Bronchial epithelial cell (primary cell): ENCODE data around the gene SLAMF7. TPM values are rescaled to one million over a fixed set of nuclear protein-coding genes. Genes with fewer than 3 reads are reported as not detected.

Source experiments
- DNase-seq: peaks from one replicate; pipeline ENCODE4 v3.0.0-alpha.2; 2010; ENCODE audit warnings: low read depth
- FAIRE-seq: peaks from 2 replicates; lab custom pipeline; 2011; peaks lifted over from hg19 to GRCh38; lab: Jason Lieb, UNC
- H3K27me3 ChIP-seq: 2 replicates; pipeline ENCODE4 v1.5.1; 2011; ENCODE audit warnings: low read length; ENCODE audit not compliant: control insufficient read depth, insufficient read depth
- H3K36me3 ChIP-seq: 2 replicates; pipeline ENCODE4 v1.5.1; 2011; ENCODE audit warnings: low read length; ENCODE audit not compliant: control insufficient read depth, insufficient read depth
- H3K4me3 ChIP-seq: 2 replicates; pipeline ENCODE4 v1.5.1; 2011; ENCODE audit warnings: mild to moderate bottlenecking, low read depth, low read length, control low read depth
- CTCF ChIP-seq: IDR thresholded peaks from 2 replicates; pipeline ENCODE4 v1.5.1; 2011; ENCODE audit warnings: mild to moderate bottlenecking, moderate library complexity, low read length, control low read depth, inconsistent platforms; ENCODE audit not compliant: insufficient read depth, severe bottlenecking
- total RNA-seq: library from RNA; depleted of rRNA; stranded (reverse); fragments of >200 nt; gene quantifications from 2 replicates; pipeline ENCODE4 v1.2.1, GENCODE V29; 2014

SLAMF7 gene
- total RNA-seq, 1 donor from 2014 or later = 0.79 TPM

DNA sequence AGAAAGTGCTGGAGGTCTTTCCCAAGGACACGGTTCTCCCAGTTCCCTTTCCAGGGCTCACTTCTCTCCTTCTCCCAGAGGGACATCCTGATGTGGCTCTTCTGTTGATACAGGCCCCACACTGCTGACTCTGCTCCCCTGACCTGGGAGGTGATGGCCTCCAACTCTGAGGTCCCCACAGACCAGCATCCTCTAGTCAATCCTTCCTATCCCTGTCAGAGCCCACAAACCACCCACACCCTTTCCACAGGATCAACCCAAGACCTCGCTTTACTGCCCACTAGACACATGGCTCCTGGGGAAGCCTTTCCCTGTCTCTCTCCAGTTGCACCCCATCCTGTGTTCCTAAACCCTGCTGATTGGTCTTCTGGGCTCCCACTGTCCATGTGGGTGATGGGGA, 11.6 kb downstream of the SLAMF7 start:
- no peak overlapping the region for H3K4me3 ChIP-seq
- peaks cover 2% of the 10 kb centered on the region for H3K27me3 ChIP-seq
- TF ChIP-seq CTCF = no peak
- FAIRE-seq = no peak
- no peaks in the 10 kb centered on the region for H3K36me3 ChIP-seq
- no peak for DNase-seq

DNA sequence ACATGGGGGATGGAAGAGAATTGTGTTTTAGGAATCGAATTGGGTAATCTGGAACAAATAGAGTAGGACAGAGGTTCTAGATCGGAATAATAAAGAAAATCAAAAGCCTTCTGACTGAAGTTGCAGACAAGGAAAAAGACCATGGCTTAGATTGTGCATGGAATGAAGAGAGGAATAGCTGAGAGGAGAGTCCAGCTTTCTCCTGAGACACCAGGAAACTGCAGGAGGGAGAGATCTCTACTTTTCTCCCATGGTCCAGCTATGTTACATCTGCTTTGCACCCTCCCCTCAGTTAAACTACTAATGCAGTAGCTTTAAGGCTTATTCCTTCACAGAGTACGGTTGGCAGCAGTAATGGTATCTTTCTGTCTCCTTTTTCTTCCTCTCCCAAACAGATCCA, 13.4 kb downstream of the SLAMF7 start:
- Histone ChIP-seq H3K27me3 (peaks cover 2% of the 10 kb centered on the region), H3K4me3 (no peak overlapping the region), H3K36me3 (no peaks in the 10 kb centered on the region)
- DNase-seq (no peak), FAIRE-seq (no peak)
- no peak for TF ChIP-seq CTCF

GRCh38 chr1:160752924-160753323, 13.9 kb downstream of the SLAMF7 start:
- H3K4me3 ChIP-seq = no peak overlapping the region
- H3K36me3 ChIP-seq = no peaks in the 10 kb centered on the region
- H3K27me3 ChIP-seq = peaks cover 2% of the 10 kb centered on the region
- no peak for TF ChIP-seq CTCF
- no peak for FAIRE-seq
- DNase-seq = no peak

DNA sequence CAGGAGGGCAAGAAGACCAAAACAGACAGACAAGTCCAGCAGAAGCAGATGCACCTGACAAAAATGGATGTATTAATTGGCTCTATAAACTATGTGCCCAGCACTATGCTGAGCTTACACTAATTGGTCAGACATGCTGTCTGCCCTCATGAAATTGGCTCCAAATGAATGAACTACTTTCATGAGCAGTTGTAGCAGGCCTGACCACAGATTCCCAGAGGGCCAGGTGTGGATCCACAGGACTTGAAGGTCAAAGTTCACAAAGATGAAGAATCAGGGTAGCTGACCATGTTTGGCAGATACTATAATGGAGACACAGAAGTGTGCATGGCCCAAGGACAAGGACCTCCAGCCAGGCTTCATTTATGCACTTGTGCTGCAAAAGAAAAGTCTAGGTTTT, 14.5 kb downstream of the SLAMF7 start:
- no peaks in the 10 kb centered on the region for H3K36me3 ChIP-seq
- TF ChIP-seq CTCF = no peak
- H3K27me3 ChIP-seq = peaks cover 2% of the 10 kb centered on the region
- no peak overlapping the region for H3K4me3 ChIP-seq
- FAIRE-seq = no peak
- no peak for DNase-seq

GRCh38 chr1:160755461-160755860, 16.4 kb downstream of the SLAMF7 start:
- DNase-seq = no peak
- H3K27me3 ChIP-seq = peaks cover 2% of the 10 kb centered on the region
- FAIRE-seq = no peak
- no peaks in the 10 kb centered on the region for H3K36me3 ChIP-seq
- TF ChIP-seq CTCF = no peak
- no peak overlapping the region for H3K4me3 ChIP-seq
